GM23338 (cell line): ENCODE data around the gene CCDC178. TPM values are rescaled to one million over a fixed set of nuclear protein-coding genes. Genes with fewer than 3 reads are reported as not detected.

Source experiments
- CTCF ChIP-seq, 2 experiments: fragments of 200-600 bp in 1 of 2; sonication (generic) in 1 of 2; conservative IDR thresholded peaks; 2 replicates each; pipeline versions ENCODE4 v1.5.1 to v1.6.1; 2016 to 2017; ENCODE audit warnings: antibody characterized with exemption in 2 of 2, low read depth in 2 of 2, mild to moderate bottlenecking in 2 of 2, moderate library complexity in 1 of 2
- EZH2 ChIP-seq: fragments of 200-600 bp; sonication (generic); IDR thresholded peaks from one replicate; pipeline ENCODE4 v1.8.0; 2017; ENCODE audit warnings: antibody characterized with exemption, mild to moderate bottlenecking, low read depth; ENCODE audit not compliant: unreplicated experiment
- EZH2phosphoT487 ChIP-seq: fragments of 200-600 bp; sonication (generic); IDR thresholded peaks from one replicate; pipeline ENCODE4 v1.8.1; 2018; ENCODE audit warnings: antibody characterized with exemption; ENCODE audit not compliant: unreplicated experiment
- JUNB ChIP-seq: IDR thresholded peaks from one replicate; pipeline ENCODE4 v1.6.1; 2016; ENCODE audit warnings: antibody characterized with exemption; ENCODE audit not compliant: unreplicated experiment
- NANOG ChIP-seq: IDR thresholded peaks from 2 replicates; pipeline ENCODE4 v1.6.1; 2016; ENCODE audit warnings: antibody characterized with exemption, borderline replicate concordance
- polyA plus RNA-seq: library from polyadenylated mRNA; unstranded; fragments of >200 nt; fragmentation: Nextera tagmentation; extraction: Ambion mirVana; gene quantifications from 2 replicates; pipeline ENCODE4 v1.2.1, GENCODE V29; 2016
- total RNA-seq: library from RNA; depleted of rRNA; stranded (reverse); fragments of >200 nt; shearing (Covaris generic); gene quantifications from 2 replicates; pipeline ENCODE4 v1.2.3, GENCODE V29; 2014
- TF ChIP-seq, protein P1 (sequence below): fragments of 250-450 bp; sonication (Bioruptor Pico); IDR thresholded peaks from 2 replicates; pipeline ENCODE4 v1.5.0; 2020; ENCODE audit warnings: mild to moderate bottlenecking, moderate library complexity
- TF ChIP-seq, protein P2 (sequence below): IDR thresholded peaks from one replicate; pipeline ENCODE4 v1.6.1; 2018; ENCODE audit warnings: antibody characterized with exemption; ENCODE audit not compliant: unreplicated experiment

Gene CCDC178
- total and polyA plus RNA-seq, 2 experiments from 2014 or later = 0.17 to 0.24 TPM

- TF ChIP-seq, protein P1, sequence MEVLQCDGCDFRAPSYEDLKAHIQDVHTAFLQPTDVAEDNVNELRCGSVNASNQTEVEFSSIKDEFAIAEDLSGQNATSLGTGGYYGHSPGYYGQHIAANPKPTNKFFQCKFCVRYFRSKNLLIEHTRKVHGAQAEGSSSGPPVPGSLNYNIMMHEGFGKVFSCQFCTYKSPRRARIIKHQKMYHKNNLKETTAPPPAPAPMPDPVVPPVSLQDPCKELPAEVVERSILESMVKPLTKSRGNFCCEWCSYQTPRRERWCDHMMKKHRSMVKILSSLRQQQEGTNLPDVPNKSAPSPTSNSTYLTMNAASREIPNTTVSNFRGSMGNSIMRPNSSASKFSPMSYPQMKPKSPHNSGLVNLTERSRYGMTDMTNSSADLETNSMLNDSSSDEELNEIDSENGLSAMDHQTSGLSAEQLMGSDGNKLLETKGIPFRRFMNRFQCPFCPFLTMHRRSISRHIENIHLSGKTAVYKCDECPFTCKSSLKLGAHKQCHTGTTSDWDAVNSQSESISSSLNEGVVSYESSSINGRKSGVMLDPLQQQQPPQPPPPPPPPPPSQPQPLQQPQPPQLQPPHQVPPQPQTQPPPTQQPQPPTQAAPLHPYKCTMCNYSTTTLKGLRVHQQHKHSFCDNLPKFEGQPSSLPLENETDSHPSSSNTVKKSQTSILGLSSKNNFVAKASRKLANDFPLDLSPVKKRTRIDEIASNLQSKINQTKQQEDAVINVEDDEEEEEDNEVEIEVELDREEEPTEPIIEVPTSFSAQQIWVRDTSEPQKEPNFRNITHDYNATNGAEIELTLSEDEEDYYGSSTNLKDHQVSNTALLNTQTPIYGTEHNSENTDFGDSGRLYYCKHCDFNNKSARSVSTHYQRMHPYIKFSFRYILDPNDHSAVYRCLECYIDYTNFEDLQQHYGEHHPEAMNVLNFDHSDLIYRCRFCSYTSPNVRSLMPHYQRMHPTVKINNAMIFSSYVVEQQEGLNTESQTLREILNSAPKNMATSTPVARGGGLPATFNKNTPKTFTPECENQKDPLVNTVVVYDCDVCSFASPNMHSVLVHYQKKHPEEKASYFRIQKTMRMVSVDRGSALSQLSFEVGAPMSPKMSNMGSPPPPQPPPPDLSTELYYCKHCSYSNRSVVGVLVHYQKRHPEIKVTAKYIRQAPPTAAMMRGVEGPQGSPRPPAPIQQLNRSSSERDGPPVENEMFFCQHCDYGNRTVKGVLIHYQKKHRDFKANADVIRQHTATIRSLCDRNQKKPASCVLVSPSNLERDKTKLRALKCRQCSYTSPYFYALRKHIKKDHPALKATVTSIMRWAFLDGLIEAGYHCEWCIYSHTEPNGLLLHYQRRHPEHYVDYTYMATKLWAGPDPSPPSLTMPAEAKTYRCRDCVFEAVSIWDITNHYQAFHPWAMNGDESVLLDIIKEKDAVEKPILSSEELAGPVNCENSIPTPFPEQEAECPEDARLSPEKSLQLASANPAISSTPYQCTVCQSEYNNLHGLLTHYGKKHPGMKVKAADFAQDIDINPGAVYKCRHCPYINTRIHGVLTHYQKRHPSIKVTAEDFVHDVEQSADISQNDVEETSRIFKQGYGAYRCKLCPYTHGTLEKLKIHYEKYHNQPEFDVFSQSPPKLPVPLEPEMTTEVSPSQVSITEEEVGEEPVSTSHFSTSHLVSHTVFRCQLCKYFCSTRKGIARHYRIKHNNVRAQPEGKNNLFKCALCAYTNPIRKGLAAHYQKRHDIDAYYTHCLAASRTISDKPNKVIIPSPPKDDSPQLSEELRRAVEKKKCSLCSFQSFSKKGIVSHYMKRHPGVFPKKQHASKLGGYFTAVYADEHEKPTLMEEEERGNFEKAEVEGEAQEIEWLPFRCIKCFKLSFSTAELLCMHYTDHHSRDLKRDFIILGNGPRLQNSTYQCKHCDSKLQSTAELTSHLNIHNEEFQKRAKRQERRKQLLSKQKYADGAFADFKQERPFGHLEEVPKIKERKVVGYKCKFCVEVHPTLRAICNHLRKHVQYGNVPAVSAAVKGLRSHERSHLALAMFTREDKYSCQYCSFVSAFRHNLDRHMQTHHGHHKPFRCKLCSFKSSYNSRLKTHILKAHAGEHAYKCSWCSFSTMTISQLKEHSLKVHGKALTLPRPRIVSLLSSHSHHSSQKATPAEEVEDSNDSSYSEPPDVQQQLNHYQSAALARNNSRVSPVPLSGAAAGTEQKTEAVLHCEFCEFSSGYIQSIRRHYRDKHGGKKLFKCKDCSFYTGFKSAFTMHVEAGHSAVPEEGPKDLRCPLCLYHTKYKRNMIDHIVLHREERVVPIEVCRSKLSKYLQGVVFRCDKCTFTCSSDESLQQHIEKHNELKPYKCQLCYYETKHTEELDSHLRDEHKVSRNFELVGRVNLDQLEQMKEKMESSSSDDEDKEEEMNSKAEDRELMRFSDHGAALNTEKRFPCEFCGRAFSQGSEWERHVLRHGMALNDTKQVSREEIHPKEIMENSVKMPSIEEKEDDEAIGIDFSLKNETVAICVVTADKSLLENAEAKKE (CRISPR knock-in tag) = no peak
- TF ChIP-seq EZH2phosphoT487 (no peak), JUNB (no peak), EZH2 (no peak), CTCF (conservative IDR thresholded peaks at IDR 0.05; ENCODE audit: low read depth in 2 of 2) (no peak), NANOG (no peak)
- TF ChIP-seq, protein P2, sequence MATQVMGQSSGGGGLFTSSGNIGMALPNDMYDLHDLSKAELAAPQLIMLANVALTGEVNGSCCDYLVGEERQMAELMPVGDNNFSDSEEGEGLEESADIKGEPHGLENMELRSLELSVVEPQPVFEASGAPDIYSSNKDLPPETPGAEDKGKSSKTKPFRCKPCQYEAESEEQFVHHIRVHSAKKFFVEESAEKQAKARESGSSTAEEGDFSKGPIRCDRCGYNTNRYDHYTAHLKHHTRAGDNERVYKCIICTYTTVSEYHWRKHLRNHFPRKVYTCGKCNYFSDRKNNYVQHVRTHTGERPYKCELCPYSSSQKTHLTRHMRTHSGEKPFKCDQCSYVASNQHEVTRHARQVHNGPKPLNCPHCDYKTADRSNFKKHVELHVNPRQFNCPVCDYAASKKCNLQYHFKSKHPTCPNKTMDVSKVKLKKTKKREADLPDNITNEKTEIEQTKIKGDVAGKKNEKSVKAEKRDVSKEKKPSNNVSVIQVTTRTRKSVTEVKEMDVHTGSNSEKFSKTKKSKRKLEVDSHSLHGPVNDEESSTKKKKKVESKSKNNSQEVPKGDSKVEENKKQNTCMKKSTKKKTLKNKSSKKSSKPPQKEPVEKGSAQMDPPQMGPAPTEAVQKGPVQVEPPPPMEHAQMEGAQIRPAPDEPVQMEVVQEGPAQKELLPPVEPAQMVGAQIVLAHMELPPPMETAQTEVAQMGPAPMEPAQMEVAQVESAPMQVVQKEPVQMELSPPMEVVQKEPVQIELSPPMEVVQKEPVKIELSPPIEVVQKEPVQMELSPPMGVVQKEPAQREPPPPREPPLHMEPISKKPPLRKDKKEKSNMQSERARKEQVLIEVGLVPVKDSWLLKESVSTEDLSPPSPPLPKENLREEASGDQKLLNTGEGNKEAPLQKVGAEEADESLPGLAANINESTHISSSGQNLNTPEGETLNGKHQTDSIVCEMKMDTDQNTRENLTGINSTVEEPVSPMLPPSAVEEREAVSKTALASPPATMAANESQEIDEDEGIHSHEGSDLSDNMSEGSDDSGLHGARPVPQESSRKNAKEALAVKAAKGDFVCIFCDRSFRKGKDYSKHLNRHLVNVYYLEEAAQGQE = no peak
Observed at GRCh38 chr18:32975163-32975436, 465.4 kb downstream of the CCDC178 start (continued).
